Endothelial cell of umbilical vein (primary cell): Measurements from ENCODE around the gene DENND4C. TPM values are rescaled to one million over a fixed set of nuclear protein-coding genes. Genes with fewer than 3 reads are reported as not detected.

Experiments used
- BruUV-seq: library from RNA; stranded (reverse); fragments of 400-500 nt; replicated peaks from 2 replicates; lab custom pipeline; 2021; lab: Mats Ljungman, UMichigan
- CTCF ChIA-PET: fragments of 300-600, 350-600 bp; sonication (Branson Sonifier 250); formaldehyde crosslinking; loops from one replicate; lab custom pipeline; 2021; ENCODE audit warnings: antibody characterized with exemption, inconsistent platforms; lab: Charles Lee
- POLR2A ChIA-PET: fragments of 300-600, 350-600 bp; sonication (Branson Sonifier 250); formaldehyde crosslinking; loops from one replicate; lab custom pipeline; 2021; ENCODE audit warnings: antibody characterized with exemption, inconsistent platforms; lab: Charles Lee
- DNase-seq: peaks from one replicate; pipeline ENCODE4 v3.0.0-alpha.2; 2011; ENCODE audit warnings: low read depth, low spot score
- FAIRE-seq: peaks from 2 replicates; lab custom pipeline; 2011; peaks lifted over from hg19 to GRCh38; lab: Jason Lieb, UNC
- H2AFZ ChIP-seq: 2 replicates; pipeline ENCODE4 v1.6.0; 2012; ENCODE audit warnings: low read depth, low read length, control low read depth, inconsistent platforms
- H3K27ac ChIP-seq: 2 replicates; pipeline ENCODE4 v1.5.1; 2011; ENCODE audit warnings: low read depth, mild to moderate bottlenecking, control low read depth, low read length, moderate library complexity; ENCODE audit not compliant: insufficient read depth
- H3K27me3 ChIP-seq, 2 experiments: 2 replicates each; pipeline versions ENCODE4 v1.6.0 to v1.6.1; 2011; ENCODE audit warnings: low read length in 2 of 2, mixed read lengths in 1 of 2; ENCODE audit not compliant: control insufficient read depth in 2 of 2, insufficient read depth in 2 of 2
- H3K36me3 ChIP-seq, 2 experiments: 2 replicates in 1 of 2; 3 replicates in 1 of 2; pipeline ENCODE4 v1.5.1; 2011; ENCODE audit warnings: low read length in 2 of 2, mild to moderate bottlenecking in 1 of 2, moderate library complexity in 1 of 2; ENCODE audit not compliant: control insufficient read depth in 2 of 2, insufficient read depth in 2 of 2; ENCODE audit errors: extremely low read depth in 1 of 2
- H3K4me1 ChIP-seq: 3 replicates; pipeline ENCODE4 v1.5.1; 2011; ENCODE audit warnings: mild to moderate bottlenecking, low read length; ENCODE audit not compliant: control insufficient read depth, insufficient read depth; ENCODE audit errors: extremely low read depth
- H3K4me2 ChIP-seq: 2 replicates; pipeline ENCODE4 v1.6.1; 2011; ENCODE audit warnings: low read length, control low read depth, mixed read lengths; ENCODE audit not compliant: insufficient read depth
- H3K4me3 ChIP-seq, 3 experiments: fragments of 200-600 bp in 1 of 3; sonication (generic), shearing (Covaris generic) in 1 of 3; replicated peaks in 1 of 3; 2 replicates each; pipeline ENCODE4 v1.5.1; 2011 to 2016; ENCODE audit warnings: control low read depth in 3 of 3, low read length in 3 of 3, mild to moderate bottlenecking in 2 of 3, inconsistent platforms in 1 of 3, low read depth in 1 of 3, moderate library complexity in 1 of 3; ENCODE audit not compliant: insufficient read depth in 1 of 3
- H3K79me2 ChIP-seq: 2 replicates; pipeline ENCODE4 v1.6.0; 2012; ENCODE audit warnings: low read length, inconsistent platforms; ENCODE audit not compliant: control insufficient read depth, insufficient read depth
- H3K9ac ChIP-seq: replicated peaks from 2 replicates; pipeline ENCODE3; 2011; ENCODE audit warnings: low read length, control low read depth; ENCODE audit not compliant: insufficient read depth; ENCODE audit errors: extremely low read depth
- H3K9me1 ChIP-seq: replicated peaks from 3 replicates; pipeline ENCODE4 v1.6.0; 2011; ENCODE audit warnings: mild to moderate bottlenecking, low read length; ENCODE audit not compliant: control insufficient read depth, insufficient read depth; ENCODE audit errors: extremely low read depth
- H3K9me3 ChIP-seq: replicated peaks from 2 replicates; pipeline ENCODE4 v1.5.1; 2012; ENCODE audit warnings: low read length, inconsistent platforms; ENCODE audit not compliant: control insufficient read depth, insufficient read depth
- H4K20me1 ChIP-seq: replicated peaks from 2 replicates; pipeline ENCODE3; 2011; ENCODE audit warnings: mild to moderate bottlenecking, low read length; ENCODE audit not compliant: control insufficient read depth, insufficient read depth; ENCODE audit errors: extremely low read depth
- EZH2 ChIP-seq: IDR thresholded peaks from 2 replicates; pipeline ENCODE4 v1.6.1; 2012; ENCODE audit warnings: borderline replicate concordance, low read depth, mild to moderate bottlenecking, moderate library complexity, low read length, inconsistent platforms; ENCODE audit not compliant: severe bottlenecking
- FOS ChIP-seq: IDR thresholded peaks from 2 replicates; pipeline ENCODE4 v1.6.1; 2011; ENCODE audit warnings: mild to moderate bottlenecking, low read length, moderate library complexity, borderline replicate concordance; ENCODE audit not compliant: insufficient read depth
- GATA2 ChIP-seq: IDR thresholded peaks from 2 replicates; pipeline ENCODE4 v1.7.0; 2011; ENCODE audit warnings: low read depth, mild to moderate bottlenecking, moderate library complexity, mixed read lengths, low read length; ENCODE audit not compliant: insufficient read length, insufficient read depth
- JUN ChIP-seq: IDR thresholded peaks from 2 replicates; pipeline ENCODE4 v1.6.1; 2011; ENCODE audit warnings: borderline replicate concordance, low read depth; ENCODE audit not compliant: insufficient read length, insufficient read depth
- MYC ChIP-seq: IDR thresholded peaks from one replicate; pipeline ENCODE4 v1.6.1; 2011; ENCODE audit warnings: mild to moderate bottlenecking, low read depth, low read length
- POLR2A ChIP-seq: IDR thresholded peaks from 2 replicates; pipeline ENCODE4 v1.6.1; 2012; ENCODE audit warnings: low read depth, mild to moderate bottlenecking, control low read depth, low read length
- POLR2AphosphoS5 ChIP-seq: IDR thresholded peaks from 2 replicates; pipeline ENCODE4 v1.6.1; 2012; ENCODE audit warnings: low read depth, mild to moderate bottlenecking, control low read depth, low read length, moderate library complexity; ENCODE audit not compliant: insufficient read depth
- dilution Hi-C: fragments of 300-500 bp; cut with MboI; formaldehyde crosslinking; loops from one replicate; pipeline ENCODE4 v1.15.0; 2019; ENCODE audit warnings: low sequenced_read_pairs; ENCODE audit not compliant: extremely low pct_ligation_motif_present
- intact Hi-C: fragments of 100-400 bp; cut with micrococcal nuclease; formaldehyde crosslinking; loops from one replicate; pipeline ENCODE4 v1.10.0; 2022
- polyA plus RNA-seq, 4 experiments: library from polyadenylated mRNA; depleted of rRNA in 3 of 4; stranded (reverse) in 3 of 4; unstranded in 1 of 4; fragments of >200 nt; gene quantifications; 2 replicates each; pipeline versions ENCODE4 v1.2.1 to v1.2.3, GENCODE V29; 2011 to 2012; ENCODE audit warnings: missing spikeins in 1 of 4
- total RNA-seq: library from RNA; stranded (reverse); gene quantifications from 2 replicates; pipeline ENCODE4 v1.2.3, GENCODE V29; 2021
- TF ChIP-seq, protein P1 (sequence below), 2 donors: IDR thresholded peaks; 1 replicate in 1 of 2; 2 replicates in 1 of 2; pipeline ENCODE4 v1.5.1; 2011; ENCODE audit warnings: low read length in 2 of 2, mild to moderate bottlenecking in 2 of 2, moderate library complexity in 2 of 2, control low read depth in 1 of 2, inconsistent platforms in 1 of 2, low read depth in 1 of 2; ENCODE audit not compliant: insufficient read depth in 1 of 2; ENCODE audit errors: extremely low read depth in 1 of 2

The DENND4C gene
- total and polyA plus RNA-seq, 2 donors (not counting 3 experiments of a cell fraction or from before 2014, with no cell fraction given), result 9.6 to 36.8 TPM

DNA sequence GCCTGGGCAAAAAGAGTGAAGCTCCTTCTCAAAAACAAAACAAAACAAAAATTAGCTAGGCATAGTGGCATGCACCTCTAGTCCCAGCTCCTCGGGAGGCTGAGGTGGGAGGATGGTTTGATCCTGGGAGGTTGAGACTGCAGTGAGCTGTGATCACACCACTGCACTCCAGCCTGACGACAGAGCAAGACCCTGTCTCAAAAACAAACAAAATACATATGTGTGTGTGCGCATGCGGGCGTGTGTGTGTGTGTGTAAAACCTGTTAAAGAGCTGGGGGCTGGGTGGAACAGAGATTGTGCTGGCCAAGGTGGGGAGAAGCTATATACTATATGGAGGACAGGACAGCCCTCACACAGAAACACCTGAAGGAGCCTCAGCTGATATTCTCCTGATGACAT is 27.4 kb upstream of the DENND4C start:
- Histone ChIP-seq H3K9me3 (no peaks in the 10 kb centered on the region), H3K9ac (no peak overlapping the region), H4K20me1 (no peaks in the 10 kb centered on the region), H3K9me1 (no peaks in the 10 kb centered on the region), H2AFZ (no peak overlapping the region), H3K27ac (no peak overlapping the region), H3K36me3 (no peaks in the 10 kb centered on the region), H3K79me2 (no peaks in the 10 kb centered on the region), H3K27me3 (no peaks in the 10 kb centered on the region), H3K4me2 (no peak overlapping the region), H3K4me3 (no peak overlapping the region), H3K4me1 (no peaks in the 10 kb centered on the region)
- BruUV-seq, result no TSS peak
- ChIA-PET POLR2A (interaction anchor here (0.5 kb wide), 1 partner anchor 68 kb away, joined by 7 read pairs; no protein-coding TSS in a partner anchor), CTCF (interaction anchor here (1.0 to 1.9 kb wide), 3 partner anchors 8 to 28 kb away, joined by 3 to 6 read pairs (median 4); no protein-coding TSS in a partner anchor)
- FAIRE-seq (peak; percentile 4), DNase-seq (no peak)
- TF ChIP-seq POLR2A, result no peak
- no peak for TF ChIP-seq MYC
- intact Hi-C loops (no loop called here), dilution Hi-C loops (no loop called here)

DNA sequence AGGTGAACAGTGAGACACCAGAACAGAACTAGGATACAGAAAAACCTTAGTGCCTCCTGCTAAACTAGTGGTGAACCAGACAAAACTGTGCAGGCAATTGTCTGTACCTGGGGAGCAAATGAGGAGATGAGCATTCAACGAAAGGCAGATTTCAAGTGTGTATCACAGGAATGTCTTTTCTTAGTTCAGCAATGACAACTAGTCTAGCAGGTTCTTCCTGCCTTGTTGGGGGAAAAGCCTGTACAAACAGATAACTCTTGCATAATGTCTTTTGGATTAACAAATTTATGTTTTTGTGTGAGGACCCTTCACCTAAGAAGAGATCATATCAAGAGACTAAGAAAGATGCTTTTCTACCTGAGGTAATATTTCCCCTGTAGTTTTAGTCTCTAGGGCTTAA is 21.8 kb upstream of the DENND4C start:
- no peaks in the 10 kb centered on the region for H4K20me1 ChIP-seq
- BruUV-seq, result no TSS peak
- no peak overlapping the region for H3K27ac ChIP-seq
- intact Hi-C loops, result no loop called here
- no peak overlapping the region for H3K4me3 ChIP-seq
- H3K27me3 ChIP-seq, result no peaks in the 10 kb centered on the region
- ChIA-PET POLR2A (no interaction called here), CTCF (no interaction called here)
- DNase-seq (no peak), FAIRE-seq (no peak)
- H3K4me1 ChIP-seq, result no peaks in the 10 kb centered on the region
- no peaks in the 10 kb centered on the region for H3K9me3 ChIP-seq
- no peak overlapping the region for H3K4me2 ChIP-seq
- TF ChIP-seq POLR2AphosphoS5 (no peak), JUN (no peak), FOS (no peak), EZH2 (no peak), GATA2 (no peak)
- TF ChIP-seq, protein P1, sequence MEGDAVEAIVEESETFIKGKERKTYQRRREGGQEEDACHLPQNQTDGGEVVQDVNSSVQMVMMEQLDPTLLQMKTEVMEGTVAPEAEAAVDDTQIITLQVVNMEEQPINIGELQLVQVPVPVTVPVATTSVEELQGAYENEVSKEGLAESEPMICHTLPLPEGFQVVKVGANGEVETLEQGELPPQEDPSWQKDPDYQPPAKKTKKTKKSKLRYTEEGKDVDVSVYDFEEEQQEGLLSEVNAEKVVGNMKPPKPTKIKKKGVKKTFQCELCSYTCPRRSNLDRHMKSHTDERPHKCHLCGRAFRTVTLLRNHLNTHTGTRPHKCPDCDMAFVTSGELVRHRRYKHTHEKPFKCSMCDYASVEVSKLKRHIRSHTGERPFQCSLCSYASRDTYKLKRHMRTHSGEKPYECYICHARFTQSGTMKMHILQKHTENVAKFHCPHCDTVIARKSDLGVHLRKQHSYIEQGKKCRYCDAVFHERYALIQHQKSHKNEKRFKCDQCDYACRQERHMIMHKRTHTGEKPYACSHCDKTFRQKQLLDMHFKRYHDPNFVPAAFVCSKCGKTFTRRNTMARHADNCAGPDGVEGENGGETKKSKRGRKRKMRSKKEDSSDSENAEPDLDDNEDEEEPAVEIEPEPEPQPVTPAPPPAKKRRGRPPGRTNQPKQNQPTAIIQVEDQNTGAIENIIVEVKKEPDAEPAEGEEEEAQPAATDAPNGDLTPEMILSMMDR (IDR thresholded peaks at IDR 0.05; ENCODE audit: extremely low read depth in 1 of 2, insufficient read depth in 1 of 2, low read depth in 1 of 2, low read length in 2 of 2), result no peak
- H3K9ac ChIP-seq, result no peak overlapping the region
- dilution Hi-C loops, result no loop called here
- H3K79me2 ChIP-seq, result no peaks in the 10 kb centered on the region
- H2AFZ ChIP-seq, result no peak overlapping the region
- no peaks in the 10 kb centered on the region for H3K36me3 ChIP-seq
- H3K9me1 ChIP-seq, result no peaks in the 10 kb centered on the region
